Epithelial cell of proximal tubule (primary cell): ENCODE measurements around the gene SPATA46. TPM values are rescaled to one million over a fixed set of nuclear protein-coding genes. Genes with fewer than 3 reads are reported as not detected.

ENCODE experiments used
- DNase-seq: peaks from one replicate; pipeline ENCODE4 v3.0.0-alpha.2; 2011; ENCODE audit warnings: low read depth
- H3K4me3 ChIP-seq: 2 replicates; pipeline ENCODE4 v1.5.1; 2011; ENCODE audit warnings: low read depth, mild to moderate bottlenecking, low read length
- CTCF ChIP-seq: conservative IDR thresholded peaks from 2 replicates; pipeline ENCODE4 v1.5.1; 2012; ENCODE audit warnings: low read depth, mild to moderate bottlenecking, low read length
- total RNA-seq: library from RNA; depleted of rRNA; stranded (reverse); fragments of >200 nt; gene quantifications from 2 replicates; pipeline ENCODE4 v1.2.3, GENCODE V29; 2015

SPATA46 gene
- total RNA-seq, 1 donor from 2014 or later: not detected

GRCh38 chr1:162373072-162373427 is 3.6 kb downstream of the SPATA46 start:
- TF ChIP-seq CTCF: no peak
- H3K4me3 ChIP-seq: no peak overlapping the region
- no peak for DNase-seq

- no peak for DNase-seq
- TF ChIP-seq CTCF: no peak
- no peak overlapping the region for H3K4me3 ChIP-seq
These were observed 4.2 kb downstream of the SPATA46 start for GRCh38 chr1:162372159-162373071.

- DNase-seq: no peak
- TF ChIP-seq CTCF: no peak
- no peak overlapping the region for H3K4me3 ChIP-seq
These were observed 5.0 kb downstream of the SPATA46 start for GRCh38 chr1:162371611-162372010.

- no peak overlapping the region for H3K4me3 ChIP-seq
- DNase-seq: no peak
- TF ChIP-seq CTCF: no peak
These were observed 5.9 kb downstream of the SPATA46 start for GRCh38 chr1:162370721-162371120.

GRCh38 chr1:162370161-162370560 is 6.5 kb downstream of the SPATA46 start:
- TF ChIP-seq CTCF: no peak
- DNase-seq: no peak
- no peak overlapping the region for H3K4me3 ChIP-seq

GRCh38 chr1:162369571-162369970 is 7.1 kb downstream of the SPATA46 start:
- no peak overlapping the region for H3K4me3 ChIP-seq
- no peak for TF ChIP-seq CTCF
- no peak for DNase-seq

GRCh38 chr1:162368451-162368850 is 8.2 kb downstream of the SPATA46 start:
- DNase-seq: no peak

More at GRCh38 chr1:162368451-162368850, 8.2 kb downstream of the SPATA46 start:
- no peak for TF ChIP-seq CTCF
- H3K4me3 ChIP-seq: no peak overlapping the region
